OCI-LY1 (cell line): ENCODE measurements around the gene SLAMF6.

Experiments used
- CTCF ChIP-seq: fragments of 200-600 bp; sonication (generic), shearing (Covaris generic); IDR thresholded peaks from 2 replicates; pipeline ENCODE4 v1.5.1; 2017; ENCODE audit warnings: mild to moderate bottlenecking, antibody characterized with exemption, low read length, moderate library complexity, mixed read lengths
- EZH2 ChIP-seq: fragments of 200-600 bp; sonication (generic), shearing (Covaris generic); IDR thresholded peaks from 2 replicates; pipeline ENCODE4 v1.8.0; 2017; ENCODE audit warnings: borderline replicate concordance, mixed run types, mild to moderate bottlenecking, antibody characterized with exemption, low read length, moderate library complexity, mixed read lengths

GRCh38 chr1:160437432-160438316, 85.4 kb downstream of the SLAMF6 start:
- no peak for TF ChIP-seq EZH2
- no peak for TF ChIP-seq CTCF
